Coronary artery (tissue), 2 donors: ENCODE results near the gene ELF5.

Experiments
- DNase-seq: peaks from one replicate; pipeline ENCODE4 v3.0.0-alpha.2; 2017; ENCODE audit warnings: low spot score
- H3K27ac ChIP-seq, 2 donors: fragments of 200-600 bp; sonication (generic); one replicate each; pipeline ENCODE4 v1.5.1; 2016 to 2019
- H3K4me3 ChIP-seq: fragments of 200-600 bp; sonication (generic); 2 replicates; pipeline ENCODE4 v1.5.1; 2016; ENCODE audit warnings: mild to moderate bottlenecking, moderate library complexity
- CTCF ChIP-seq: fragments of 200-600 bp; sonication (generic); IDR thresholded peaks from one replicate; pipeline ENCODE4 v1.5.1; 2019; ENCODE audit warnings: antibody characterized with exemption

ELF5 gene

GRCh38 chr11:34483106-34483874, 30.3 kb downstream of the ELF5 start:
- no peak for TF ChIP-seq CTCF

GRCh38 chr11:34481307-34481706, 32.3 kb downstream of the ELF5 start:
- H3K4me3 ChIP-seq: no peak overlapping the region
- no peak for TF ChIP-seq CTCF
- no peak for DNase-seq
- no peak overlapping the region for H3K27ac ChIP-seq

More at GRCh38 chr11:34483106-34483874, 30.3 kb downstream of the ELF5 start:
- Histone ChIP-seq H3K4me3 (no peak overlapping the region), H3K27ac (no peak overlapping the region)
- DNase-seq: peak; percentile 46

GRCh38 chr11:34480314-34480713, 33.3 kb downstream of the ELF5 start:
- H3K4me3 ChIP-seq: no peak overlapping the region
- no peak for DNase-seq
- no peak overlapping the region for H3K27ac ChIP-seq
- no peak for TF ChIP-seq CTCF

GRCh38 chr11:34478845-34479663, 34.5 kb downstream of the ELF5 start:
- Histone ChIP-seq H3K27ac (no peak overlapping the region), H3K4me3 (no peak overlapping the region)
- no peak for TF ChIP-seq CTCF
- no peak for DNase-seq

GRCh38 chr11:34476849-34477248, 36.7 kb downstream of the ELF5 start:
- Histone ChIP-seq H3K27ac (no peak overlapping the region), H3K4me3 (no peak overlapping the region)
- TF ChIP-seq CTCF: no peak
- DNase-seq: no peak

GRCh38 chr11:34475656-34476055, 37.9 kb downstream of the ELF5 start:
- no peak overlapping the region for H3K27ac ChIP-seq
- H3K4me3 ChIP-seq: no peak overlapping the region
- TF ChIP-seq CTCF: no peak
- DNase-seq: no peak
